Stomach (tissue), 9 donors: ENCODE data around the gene PDCD10. TPM values are rescaled to one million over a fixed set of nuclear protein-coding genes. Genes with fewer than 3 reads are reported as not detected.

ENCODE experiments used
- DNase-seq, 2 donors: peaks; one replicate each; pipeline versions ENCODE4 v3.0.0 to v3.0.0-alpha.2; 2013 to 2019
- H3K27ac ChIP-seq, 5 donors: fragments of 200-600 bp in 4 of 5; sonication (generic) in 4 of 5; one replicate each; pipeline ENCODE4 v1.5.1; 2013 to 2019; ENCODE audit warnings: mild to moderate bottlenecking in 1 of 5, moderate library complexity in 1 of 5
- H3K27me3 ChIP-seq, 3 donors: fragments of 200-600 bp; sonication (generic); one replicate each; pipeline ENCODE4 v1.5.1; 2017 to 2019; ENCODE audit warnings: mixed run types in 1 of 3
- H3K36me3 ChIP-seq, 4 donors: fragments of 200-600 bp; sonication (generic); 1 replicate in 3 of 4; 2 replicates in 1 of 4; pipeline ENCODE4 v1.5.1; 2016 to 2019
- H3K4me1 ChIP-seq, 4 donors: fragments of 200-600 bp; sonication (generic); one replicate each; pipeline ENCODE4 v1.5.1; 2016 to 2019
- H3K4me3 ChIP-seq, 4 donors: fragments of 200-600 bp; sonication (generic) in 3 of 4; one replicate each; pipeline ENCODE4 v1.5.1; 2016 to 2019; ENCODE audit warnings: mild to moderate bottlenecking in 1 of 4
- H3K9me3 ChIP-seq, 4 donors: fragments of 200-600 bp; sonication (generic); one replicate each; pipeline ENCODE4 v1.5.1; 2016 to 2019
- CTCF ChIP-seq, 7 experiments: fragments of 450-650 bp in 4 of 7; fragments of 200-600 bp in 3 of 7; sonication (generic) in 3 of 7; IDR thresholded peaks; one replicate each; pipeline ENCODE4 v1.5.1; 2016 to 2019; ENCODE audit warnings: antibody characterized with exemption in 7 of 7, control low read depth in 2 of 7, mild to moderate bottlenecking in 1 of 7
- EP300 ChIP-seq: sonication (generic); formaldehyde crosslinking; IDR thresholded peaks from one replicate; pipeline ENCODE4 v1.6.1; 2017; ENCODE audit warnings: antibody characterized with exemption
- POLR2A ChIP-seq, 4 donors: fragments of 450-650 bp; IDR thresholded peaks; one replicate each; pipeline ENCODE4 v1.6.1; 2016; ENCODE audit warnings: antibody characterized with exemption in 4 of 4, control low read depth in 2 of 4, mild to moderate bottlenecking in 1 of 4, moderate library complexity in 1 of 4
- POLR2AphosphoS5 ChIP-seq, 3 donors: sonication (generic); formaldehyde crosslinking; IDR thresholded peaks; one replicate each; pipeline ENCODE4 v1.6.1; 2016; ENCODE audit warnings: antibody characterized with exemption in 3 of 3
- WGBS, 5 donors: extraction: QIAGEN DNeasy Blood & Tissue Kit in 3 of 5; methylation state at CpG; one replicate each; pipeline versions ENCODE4 v1.1.5 to v1.1.7; 2013 to 2018; 5-methylcytosine and 5-hydroxymethylcytosine counted together
- intact Hi-C: fragments of 100-400 bp; cut with DNase I; formaldehyde crosslinking; loops from one replicate; pipeline ENCODE4 v1.15.1; 2023; ENCODE audit warnings: low total_unique reads
- polyA plus RNA-seq, 3 donors: library from polyadenylated mRNA; stranded (reverse); fragments of 200-250 nt; gene quantifications; one replicate each; pipeline ENCODE4 v1.2.3, GENCODE V29; 2013
- total RNA-seq, 5 donors: library from RNA; depleted of rRNA; stranded (reverse); fragments of >200 nt; gene quantifications; one replicate each; pipeline versions ENCODE4 v1.1.0 to v1.2.3, GENCODE V29; 2014 to 2016
- donor health status: healthy with polysubstance abuse.
- donor health status: Bipolar disorder and iron deficiency.
- donor health status: healthy.

Gene PDCD10
- total and polyA plus RNA-seq, 8 donors: 30.9 to 213 (median 55.2) TPM

- no peak overlapping the region for H3K4me3 ChIP-seq
- DNase-seq: no peak
- H3K9me3 ChIP-seq: peaks cover 0 to 28% (median 16%) of the 10 kb centered on the region in 4 donors
- H3K36me3 ChIP-seq: peaks cover 12 to 48% (median 41%) of the 10 kb centered on the region in 4 donors
- intact Hi-C loops: no loop called here
- no peaks in the 10 kb centered on the region for H3K4me1 ChIP-seq
- WGBS, 5 donors: 69 to 86% (median 79%) methylated on average over 1 of the region's 1 CpG
- H3K27me3 ChIP-seq: no peaks in the 10 kb centered on the region
- H3K27ac ChIP-seq: no peak overlapping the region
- no peak for TF ChIP-seq EP300
- no peak for TF ChIP-seq POLR2A (IDR thresholded peaks at IDR 0.05)
- TF ChIP-seq POLR2AphosphoS5 (IDR thresholded peaks at IDR 0.05): no peak
- TF ChIP-seq CTCF (IDR thresholded peaks at IDR 0.05): no peak
These were observed 61.5 kb downstream of the PDCD10 start for GRCh38 chr3:167673221-167673620.

- TF ChIP-seq EP300 (no peak), POLR2A (IDR thresholded peaks at IDR 0.05) (no peak), CTCF (IDR thresholded peaks at IDR 0.05) (no peak), POLR2AphosphoS5 (IDR thresholded peaks at IDR 0.05) (no peak)
- H3K4me1 ChIP-seq: no peaks in the 10 kb centered on the region
- no peaks in the 10 kb centered on the region for H3K27me3 ChIP-seq
- 72 to 78% (median 77%) methylated on average over 4 of the region's 4 CpGs for WGBS, 5 donors
- peaks cover 0 to 27% (median 15%) of the 10 kb centered on the region in 4 donors for H3K9me3 ChIP-seq
- no peak overlapping the region for H3K27ac ChIP-seq
- no peak for DNase-seq
- intact Hi-C loops: no loop called here
- H3K36me3 ChIP-seq: peaks cover 12 to 42% (median 40%) of the 10 kb centered on the region in 4 donors
- H3K4me3 ChIP-seq: no peak overlapping the region
These were observed 62.7 kb downstream of the PDCD10 start for GRCh38 chr3:167671878-167672427.

GRCh38 chr3:167669699-167670098 lies 65.0 kb downstream of the PDCD10 start:
- TF ChIP-seq POLR2A (IDR thresholded peaks at IDR 0.05) (no peak), POLR2AphosphoS5 (IDR thresholded peaks at IDR 0.05) (no peak)
- no peak for DNase-seq
- H3K9me3 ChIP-seq: peaks cover 0 to 6% (median 0%) of the 10 kb centered on the region in 4 donors
- no peak overlapping the region for H3K4me3 ChIP-seq
- intact Hi-C loops: no loop called here
- H3K36me3 ChIP-seq: peaks cover 0 to 20% (median 18%) of the 10 kb centered on the region in 4 donors
- 36 to 58% (median 48%) methylated on average over 1 of the region's 1 CpG for WGBS, 5 donors
- no peaks in the 10 kb centered on the region for H3K27me3 ChIP-seq
- H3K27ac ChIP-seq: no peak overlapping the region
- H3K4me1 ChIP-seq: no peaks in the 10 kb centered on the region

GRCh38 chr3:167668651-167669050 lies 66.0 kb downstream of the PDCD10 start:
- no peaks in the 10 kb centered on the region for H3K27me3 ChIP-seq
- DNase-seq: no peak
- TF ChIP-seq POLR2A (IDR thresholded peaks at IDR 0.05) (no peak), CTCF (IDR thresholded peaks at IDR 0.05) (no peak), POLR2AphosphoS5 (IDR thresholded peaks at IDR 0.05) (no peak), EP300 (no peak)
- H3K4me3 ChIP-seq: no peak overlapping the region
- intact Hi-C loops: no loop called here
- peaks cover 0 to 9% (median 8%) of the 10 kb centered on the region in 4 donors for H3K36me3 ChIP-seq
- H3K9me3 ChIP-seq: peaks cover 0 to 6% (median 0%) of the 10 kb centered on the region in 4 donors
- no peaks in the 10 kb centered on the region for H3K4me1 ChIP-seq
- 83 to 90% (median 89%) methylated on average over 1 of the region's 1 CpG for WGBS, 5 donors
- no peak overlapping the region for H3K27ac ChIP-seq

GRCh38 chr3:167666563-167666962 lies 68.1 kb downstream of the PDCD10 start:
- TF ChIP-seq POLR2AphosphoS5 (IDR thresholded peaks at IDR 0.05) (no peak), POLR2A (IDR thresholded peaks at IDR 0.05) (no peak), EP300 (no peak), CTCF (IDR thresholded peaks at IDR 0.05) (no peak)
- no peak for DNase-seq

More at GRCh38 chr3:167666563-167666962, 68.1 kb downstream of the PDCD10 start:
- Histone ChIP-seq H3K4me1 (no peaks in the 10 kb centered on the region), H3K36me3 (no peaks in the 10 kb centered on the region), H3K9me3 (no peaks in the 10 kb centered on the region), H3K27ac (no peak overlapping the region), H3K4me3 (no peak overlapping the region), H3K27me3 (no peaks in the 10 kb centered on the region)
- 76 to 85% (median 83%) methylated on average over 2 of the region's 2 CpGs for WGBS, 5 donors
- intact Hi-C loops: no loop called here
